GM12801 (cell line): ENCODE measurements around the gene SCP2.

Source experiments
- TF ChIP-seq, protein P1 (sequence below): IDR thresholded peaks from one replicate; pipeline ENCODE4 v1.5.1; 2011; ENCODE audit warnings: control low read depth; ENCODE audit not compliant: insufficient read length; ENCODE audit errors: extremely low read depth

Gene SCP2

DNA sequence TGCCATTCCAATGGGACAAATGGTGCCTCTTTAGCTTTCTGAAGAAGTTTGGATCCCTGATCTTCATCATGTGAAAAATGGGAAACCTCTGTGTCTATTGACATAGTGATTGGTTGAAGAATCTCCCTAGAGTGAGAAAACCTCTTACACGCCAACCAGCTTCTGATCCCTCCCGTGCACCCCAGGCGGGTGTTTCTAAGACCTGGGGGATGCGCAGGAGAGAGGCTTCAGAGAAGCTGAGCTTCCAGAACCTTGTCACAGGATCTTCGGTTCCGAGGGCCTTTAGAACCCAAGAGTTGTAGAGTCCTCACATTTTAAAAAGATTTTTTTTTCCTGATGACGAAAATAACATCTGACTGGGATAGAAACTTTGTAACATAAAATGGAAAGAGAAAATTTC lies 146.2 kb downstream of the SCP2 start:
- TF ChIP-seq, protein P1, sequence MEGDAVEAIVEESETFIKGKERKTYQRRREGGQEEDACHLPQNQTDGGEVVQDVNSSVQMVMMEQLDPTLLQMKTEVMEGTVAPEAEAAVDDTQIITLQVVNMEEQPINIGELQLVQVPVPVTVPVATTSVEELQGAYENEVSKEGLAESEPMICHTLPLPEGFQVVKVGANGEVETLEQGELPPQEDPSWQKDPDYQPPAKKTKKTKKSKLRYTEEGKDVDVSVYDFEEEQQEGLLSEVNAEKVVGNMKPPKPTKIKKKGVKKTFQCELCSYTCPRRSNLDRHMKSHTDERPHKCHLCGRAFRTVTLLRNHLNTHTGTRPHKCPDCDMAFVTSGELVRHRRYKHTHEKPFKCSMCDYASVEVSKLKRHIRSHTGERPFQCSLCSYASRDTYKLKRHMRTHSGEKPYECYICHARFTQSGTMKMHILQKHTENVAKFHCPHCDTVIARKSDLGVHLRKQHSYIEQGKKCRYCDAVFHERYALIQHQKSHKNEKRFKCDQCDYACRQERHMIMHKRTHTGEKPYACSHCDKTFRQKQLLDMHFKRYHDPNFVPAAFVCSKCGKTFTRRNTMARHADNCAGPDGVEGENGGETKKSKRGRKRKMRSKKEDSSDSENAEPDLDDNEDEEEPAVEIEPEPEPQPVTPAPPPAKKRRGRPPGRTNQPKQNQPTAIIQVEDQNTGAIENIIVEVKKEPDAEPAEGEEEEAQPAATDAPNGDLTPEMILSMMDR: no peak

DNA sequence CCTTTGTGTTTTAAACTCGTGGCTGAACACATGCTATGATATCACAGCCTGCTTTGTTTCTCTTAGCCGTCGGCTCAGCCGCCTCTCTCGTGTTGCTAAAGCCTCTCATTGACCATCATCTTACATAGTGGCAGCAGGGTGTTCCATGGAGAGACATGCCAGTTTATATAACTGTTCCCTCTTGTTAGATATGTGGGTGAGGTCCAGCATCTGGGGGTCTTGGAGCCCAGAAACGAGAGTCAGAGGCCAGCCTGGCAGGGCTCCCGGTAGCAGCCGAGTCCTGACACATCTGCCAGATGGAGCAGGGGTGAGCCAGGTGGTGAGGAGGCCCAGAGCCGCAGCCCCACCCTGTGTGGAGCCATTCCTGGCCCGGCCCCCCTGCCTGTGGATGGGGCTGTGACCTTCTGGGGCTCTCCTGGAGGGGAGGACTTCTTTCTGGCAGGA lies 146.8 kb downstream of the SCP2 start:
- TF ChIP-seq, protein P1: no peak

GRCh38 chr1:53074313-53075154 lies 147.5 kb downstream of the SCP2 start:
- TF ChIP-seq, protein P1: no peak

DNA sequence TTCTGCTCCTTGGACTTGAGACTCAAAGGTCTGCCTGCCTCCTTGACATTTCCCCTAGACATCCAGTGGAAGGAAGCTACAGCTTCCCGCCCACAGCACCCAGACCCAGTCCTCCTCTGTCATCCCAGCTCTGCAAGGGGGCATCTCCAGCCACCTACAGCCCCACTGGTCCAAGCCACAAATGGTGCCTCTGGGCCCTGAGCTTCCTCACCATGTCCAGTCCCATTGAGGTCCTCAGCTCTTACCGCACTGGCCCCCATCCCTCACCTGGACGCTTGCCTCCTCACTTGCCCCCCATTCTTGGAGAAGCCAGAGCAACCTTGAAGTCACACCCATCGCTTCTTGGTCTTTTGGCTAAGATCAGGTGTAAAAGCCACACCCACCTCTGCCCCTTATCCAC lies 148.1 kb downstream of the SCP2 start:
- TF ChIP-seq, protein P1: no peak

- TF ChIP-seq, protein P1: no peak
These were observed 148.7 kb downstream of the SCP2 start for GRCh38 chr1:53075761-53076163.

DNA sequence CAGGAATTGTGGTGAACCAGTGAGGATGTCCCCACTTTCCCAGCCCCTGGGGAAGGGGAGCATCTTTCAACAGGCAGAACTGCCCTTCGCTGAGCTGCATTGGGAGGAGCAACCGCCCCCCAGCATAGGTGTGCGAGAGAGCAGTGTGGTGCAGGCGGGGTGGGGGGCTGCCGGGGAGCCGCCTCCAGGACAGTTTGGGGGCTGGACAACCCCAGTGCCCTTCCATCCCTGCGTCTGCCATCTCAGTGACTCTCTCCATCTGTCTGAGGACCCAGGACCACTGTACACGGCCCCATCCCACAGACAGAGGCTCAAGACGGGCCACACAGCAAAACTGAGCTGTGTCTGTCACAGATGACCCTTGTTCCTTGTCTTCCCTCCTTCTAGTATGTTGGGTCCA lies 149.1 kb downstream of the SCP2 start:
- TF ChIP-seq, protein P1: no peak

DNA sequence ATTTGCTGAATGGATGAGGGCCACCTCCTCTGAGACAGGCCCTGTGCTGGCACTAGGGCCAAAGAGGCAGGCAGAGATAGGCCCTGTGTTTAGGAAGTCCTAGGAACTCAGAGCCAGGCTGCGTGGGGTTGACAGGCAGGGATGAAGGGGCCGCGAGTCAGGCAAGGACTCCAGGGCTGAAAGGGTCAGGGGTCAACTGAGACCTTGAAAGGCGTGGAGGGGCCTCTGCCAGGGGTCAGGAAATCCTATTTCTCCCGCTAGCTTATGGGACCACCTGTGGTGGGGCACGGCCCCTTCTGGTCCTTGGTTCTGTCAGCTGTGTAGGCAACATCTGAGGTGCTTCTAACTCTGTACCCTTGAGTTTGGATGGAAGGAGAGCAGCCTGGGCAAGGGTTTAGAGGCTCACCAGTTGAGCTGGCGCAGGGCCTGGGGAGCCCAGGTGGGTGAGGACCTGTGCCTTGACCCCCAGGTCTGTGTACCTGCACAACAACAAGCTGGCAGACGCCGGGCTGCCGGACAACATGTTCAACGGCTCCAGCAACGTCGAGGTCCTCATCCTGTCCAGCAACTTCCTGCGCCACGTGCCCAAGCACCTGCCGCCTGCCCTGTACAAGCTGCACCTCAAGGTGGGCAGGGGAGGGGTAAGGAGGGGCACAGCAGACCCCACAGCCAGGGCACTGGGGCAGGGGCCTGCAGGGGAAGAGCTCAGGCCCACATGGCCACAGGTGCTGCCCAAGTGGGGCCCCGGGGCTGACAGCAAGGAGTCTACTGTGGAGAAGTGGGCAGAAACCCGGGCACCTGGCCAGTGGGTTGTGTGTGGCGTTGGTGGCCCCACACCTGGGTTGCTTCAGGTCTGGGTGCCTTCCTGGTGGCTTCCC lies 149.9 kb downstream of the SCP2 start:
- TF ChIP-seq, protein P1: no peak
